Measurements from ENCODE around the gene CMTM1.

GRCh38 chr16:66543541-66543940 lies 22.7 kb upstream of the CMTM1 start:
- TF ChIP-seq CTCF (conservative IDR thresholded peaks at IDR 0.05; ENCODE audit: low read length) (no peak), EZH2phosphoT487 (IDR thresholded peaks at IDR 0.05; ENCODE audit: borderline replicate concordance) (no peak)
